Measurements from ENCODE around the gene PER1. TPM values are rescaled to one million over a fixed set of nuclear protein-coding genes. Genes with fewer than 3 reads are reported as not detected.
"Not testable (repeated sequence)": the region's sequence is repeated elsewhere in the genome, so short reads cannot be mapped to it uniquely, and the experiment has no call there.

The PER1 gene
- total RNA-seq, 1 donor: 16.6 TPM

DNA sequence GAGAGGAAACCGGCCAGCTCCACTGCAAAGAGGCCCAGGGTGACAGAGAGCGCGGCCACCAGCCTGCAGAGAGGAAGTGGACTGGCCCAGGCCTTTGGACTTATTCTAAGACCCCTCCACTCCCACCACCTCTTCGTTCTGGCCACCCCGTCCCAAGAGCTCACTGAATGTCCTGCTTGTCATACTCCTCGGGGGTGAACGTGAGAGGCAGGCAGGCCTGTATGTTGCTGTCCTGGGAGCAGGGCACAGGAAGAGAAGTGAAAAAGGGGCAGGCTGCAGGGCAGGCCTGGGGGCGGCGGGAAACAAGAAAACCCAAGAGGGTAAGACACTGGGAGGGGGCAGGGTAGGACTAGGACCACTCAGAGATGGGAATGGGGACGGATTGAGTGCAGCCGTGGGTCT, 23.6 kb upstream of the PER1 start:
- TF ChIP-seq, protein P1, sequence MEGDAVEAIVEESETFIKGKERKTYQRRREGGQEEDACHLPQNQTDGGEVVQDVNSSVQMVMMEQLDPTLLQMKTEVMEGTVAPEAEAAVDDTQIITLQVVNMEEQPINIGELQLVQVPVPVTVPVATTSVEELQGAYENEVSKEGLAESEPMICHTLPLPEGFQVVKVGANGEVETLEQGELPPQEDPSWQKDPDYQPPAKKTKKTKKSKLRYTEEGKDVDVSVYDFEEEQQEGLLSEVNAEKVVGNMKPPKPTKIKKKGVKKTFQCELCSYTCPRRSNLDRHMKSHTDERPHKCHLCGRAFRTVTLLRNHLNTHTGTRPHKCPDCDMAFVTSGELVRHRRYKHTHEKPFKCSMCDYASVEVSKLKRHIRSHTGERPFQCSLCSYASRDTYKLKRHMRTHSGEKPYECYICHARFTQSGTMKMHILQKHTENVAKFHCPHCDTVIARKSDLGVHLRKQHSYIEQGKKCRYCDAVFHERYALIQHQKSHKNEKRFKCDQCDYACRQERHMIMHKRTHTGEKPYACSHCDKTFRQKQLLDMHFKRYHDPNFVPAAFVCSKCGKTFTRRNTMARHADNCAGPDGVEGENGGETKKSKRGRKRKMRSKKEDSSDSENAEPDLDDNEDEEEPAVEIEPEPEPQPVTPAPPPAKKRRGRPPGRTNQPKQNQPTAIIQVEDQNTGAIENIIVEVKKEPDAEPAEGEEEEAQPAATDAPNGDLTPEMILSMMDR (IDR thresholded peaks at IDR 0.05; ENCODE audit: extremely low read depth, low read depth, low read length): no peak
- H3K27me3 ChIP-seq (ENCODE audit: insufficient read depth, low read length): no peaks in the 10 kb centered on the region
- H3K27ac ChIP-seq (ENCODE audit: low read depth, low read length): peak overlapping the region; percentile 83
- peaks cover 27% of the 10 kb centered on the region for H3K4me1 ChIP-seq (ENCODE audit: insufficient read depth, low read length)
- H2AFZ ChIP-seq (ENCODE audit: low read length): peak overlapping the region; percentile 97
- H3K9me3 ChIP-seq (ENCODE audit: low read depth, low read length): no peaks in the 10 kb centered on the region
- peak; percentile 46 for DNase-seq (ENCODE audit: insufficient read length, low spot score, missing footprints)
- peaks cover 17% of the 10 kb centered on the region for H3K79me2 ChIP-seq (ENCODE audit: insufficient read depth, low read length)
- H3K4me2 ChIP-seq (ENCODE audit: insufficient read depth, low read length): peak overlapping the region; percentile 99
- no peaks in the 10 kb centered on the region for H3K36me3 ChIP-seq (ENCODE audit: insufficient read depth, low read length)
- no peaks in the 10 kb centered on the region for H4K20me1 ChIP-seq (ENCODE audit: insufficient read depth, low read length)
- H3K4me3 ChIP-seq (ENCODE audit: insufficient read depth, low read length): peak overlapping the region; percentile 92

DNA sequence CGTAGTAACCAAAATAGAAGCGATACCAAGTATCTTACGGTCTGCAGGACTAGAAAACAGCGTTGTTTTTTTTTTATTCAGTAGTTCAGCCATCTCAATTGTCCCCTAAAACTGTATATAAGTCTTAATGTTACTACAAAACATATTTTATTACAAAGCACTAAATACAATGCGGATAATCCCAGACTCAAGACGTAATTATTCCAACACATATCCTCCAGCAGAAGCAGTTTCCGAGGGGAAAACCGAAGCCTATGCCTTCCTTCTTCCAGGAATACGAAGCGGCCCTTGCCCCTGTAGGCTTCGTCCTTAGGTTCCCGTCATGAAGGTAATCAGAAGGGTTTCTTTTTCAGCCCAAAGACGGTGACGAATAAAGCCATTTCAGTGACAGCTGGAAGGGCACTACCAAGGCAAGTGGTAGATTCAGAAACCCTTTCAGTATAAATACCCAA, 21.7 kb upstream of the PER1 start:
- Histone ChIP-seq H4K20me1 (ENCODE audit: insufficient read depth, low read length) (no peaks in the 10 kb centered on the region), H3K27me3 (ENCODE audit: insufficient read depth, low read length) (no peaks in the 10 kb centered on the region), H3K9me3 (ENCODE audit: low read depth, low read length) (no peaks in the 10 kb centered on the region), H3K27ac (ENCODE audit: low read depth, low read length) (peak overlapping the region; percentile 98), H3K4me1 (ENCODE audit: insufficient read depth, low read length) (peaks cover 27% of the 10 kb centered on the region), H3K36me3 (ENCODE audit: insufficient read depth, low read length) (no peaks in the 10 kb centered on the region), H3K4me2 (ENCODE audit: insufficient read depth, low read length) (peak overlapping the region; percentile 80), H3K79me2 (ENCODE audit: insufficient read depth, low read length) (peaks cover 17% of the 10 kb centered on the region), H3K4me3 (ENCODE audit: insufficient read depth, low read length) (peak overlapping the region; percentile 70), H2AFZ (ENCODE audit: low read length) (peak overlapping the region; percentile 87)
- TF ChIP-seq, protein P1 (IDR thresholded peaks at IDR 0.05; ENCODE audit: extremely low read depth, low read depth, low read length): no peak
- DNase-seq (ENCODE audit: insufficient read length, low spot score, missing footprints): peak; percentile 75

DNA sequence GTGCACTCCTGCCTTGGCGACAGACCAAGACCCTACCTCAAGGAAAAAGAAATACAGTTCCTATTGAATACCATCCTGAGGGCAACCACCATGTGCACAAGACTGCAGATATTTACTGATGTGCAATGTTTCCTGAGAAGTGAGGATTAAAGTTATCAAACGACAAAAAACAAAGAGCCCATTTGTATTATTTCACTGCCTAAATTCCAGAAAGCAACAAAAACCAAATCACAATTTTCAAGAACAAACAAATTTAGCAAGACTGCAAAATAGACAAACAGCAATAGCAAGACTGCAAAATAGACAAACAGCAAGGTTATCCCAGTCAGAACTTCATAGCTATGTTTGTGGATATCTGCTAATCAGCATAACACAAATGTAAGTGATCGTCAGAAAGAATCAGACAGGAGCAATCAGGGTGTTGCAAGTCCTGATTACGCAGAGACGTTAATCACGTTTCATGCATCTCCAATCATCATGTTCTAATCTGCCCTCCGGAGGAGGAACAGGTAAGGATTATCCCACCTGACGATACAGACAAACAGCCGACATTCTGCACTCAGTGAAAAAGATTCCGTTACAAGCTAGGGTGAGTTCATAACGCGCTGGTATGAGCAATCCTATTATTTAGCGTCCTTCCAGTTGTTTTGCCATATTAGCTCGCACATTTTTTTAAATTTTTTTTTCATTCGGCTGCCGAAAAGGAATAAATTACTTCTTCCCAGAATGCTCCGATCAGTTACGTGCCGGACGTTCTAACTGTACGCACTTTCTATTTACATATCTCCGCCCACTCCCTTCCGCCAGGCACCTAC, 21.1 kb upstream of the PER1 start:
- TF ChIP-seq, protein P1 (IDR thresholded peaks at IDR 0.05; ENCODE audit: extremely low read depth, low read depth, low read length): no peak
- no peaks in the 10 kb centered on the region for H3K36me3 ChIP-seq (ENCODE audit: insufficient read depth, low read length)

DNA sequence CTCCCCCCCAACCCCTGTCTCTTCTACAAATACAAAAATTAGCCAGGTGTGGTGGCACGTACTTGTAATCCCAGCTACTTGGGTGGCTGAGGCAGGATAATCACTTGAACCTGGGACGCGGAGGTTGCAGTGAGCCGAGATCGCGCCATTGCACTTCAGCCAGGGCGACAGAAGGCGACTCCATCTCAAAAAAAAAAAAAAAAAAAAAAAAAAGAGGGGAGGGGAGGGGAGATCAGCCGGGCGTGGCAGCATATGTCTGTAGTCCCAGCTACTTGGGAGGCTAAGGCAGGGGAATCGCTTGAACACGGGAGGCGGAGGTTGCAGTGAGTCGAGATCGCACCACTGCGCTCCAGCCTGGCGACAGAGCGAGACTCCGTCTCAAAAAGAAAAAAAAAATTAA, 18.0 kb upstream of the PER1 start:
- H3K27me3 ChIP-seq (ENCODE audit: insufficient read depth, low read length); DNase-seq (ENCODE audit: insufficient read length, low spot score, missing footprints); H3K4me2 ChIP-seq (ENCODE audit: insufficient read depth, low read length); H3K79me2 ChIP-seq (ENCODE audit: insufficient read depth, low read length); H3K27ac ChIP-seq (ENCODE audit: low read depth, low read length); H3K36me3 ChIP-seq (ENCODE audit: insufficient read depth, low read length); H4K20me1 ChIP-seq (ENCODE audit: insufficient read depth, low read length); H2AFZ ChIP-seq (ENCODE audit: low read length); H3K4me3 ChIP-seq (ENCODE audit: insufficient read depth, low read length); H3K9me3 ChIP-seq (ENCODE audit: low read depth, low read length): not testable (repeated sequence)
- peaks cover 10% of the 10 kb centered on the region for H3K4me1 ChIP-seq (ENCODE audit: insufficient read depth, low read length)

More for the DNA sequence above, 21.1 kb upstream of the PER1 start:
- Histone ChIP-seq H3K79me2 (ENCODE audit: insufficient read depth, low read length) (peaks cover 17% of the 10 kb centered on the region), H2AFZ (ENCODE audit: low read length) (peak overlapping the region; percentile 24), H3K4me2 (ENCODE audit: insufficient read depth, low read length) (peak overlapping the region; percentile 80), H3K27ac (ENCODE audit: low read depth, low read length) (peak overlapping the region; percentile 98), H3K4me1 (ENCODE audit: insufficient read depth, low read length) (peaks cover 27% of the 10 kb centered on the region), H3K4me3 (ENCODE audit: insufficient read depth, low read length) (peak overlapping the region; percentile 70), H3K9me3 (ENCODE audit: low read depth, low read length) (no peaks in the 10 kb centered on the region), H4K20me1 (ENCODE audit: insufficient read depth, low read length) (no peaks in the 10 kb centered on the region), H3K27me3 (ENCODE audit: insufficient read depth, low read length) (no peaks in the 10 kb centered on the region)
- peak; percentile 85 for DNase-seq (ENCODE audit: insufficient read length, low spot score, missing footprints)
